Astrocyte of the spinal cord (primary cell): ENCODE data around the gene DKK2.

ENCODE experiments used
- DNase-seq: peaks from one replicate; pipeline ENCODE4 v3.0.0; 2011; ENCODE audit warnings: low read depth, low spot score
- H3K4me3 ChIP-seq: 2 replicates; pipeline ENCODE4 v1.5.1; 2011; ENCODE audit warnings: low read depth, mild to moderate bottlenecking, low read length, moderate library complexity
- CTCF ChIP-seq: IDR thresholded peaks from 2 replicates; pipeline ENCODE4 v1.5.1; 2012; ENCODE audit warnings: low read depth, mild to moderate bottlenecking, low read length, inconsistent platforms
- in situ Hi-C: cut with HindIII; loops from 2 replicates; pipeline ENCODE4 v1.10.0; 2017; ENCODE audit warnings: low sequenced_read_pairs

The DKK2 gene

GRCh38 chr4:107035819-107036583, at the start of gene DKK2:
Gene DKK2 (minus strand): TSS chr4:107036313. CDS start chr4:107035591, 722 bp downstream.
- peak; percentile 36 for DNase-seq
- in situ Hi-C loops, result no loop called here
- no peak for TF ChIP-seq CTCF
- H3K4me3 ChIP-seq, result peak within 1 kb of the TSS; percentile 43

- no peak overlapping the region for H3K4me3 ChIP-seq
- DNase-seq, result no peak
- no peak for TF ChIP-seq CTCF
- in situ Hi-C loops, result no loop called here
Measured at GRCh38 chr4:107077192-107077591, 41.1 kb upstream of the DKK2 start.

- no peak for TF ChIP-seq CTCF
- no peak overlapping the region for H3K4me3 ChIP-seq
- in situ Hi-C loops, result no loop called here
- no peak for DNase-seq
Measured at GRCh38 chr4:107072836-107073736, 37.0 kb upstream of the DKK2 start.

GRCh38 chr4:107071108-107071507, 35.0 kb upstream of the DKK2 start:
- no peak for DNase-seq
- TF ChIP-seq CTCF, result no peak
- H3K4me3 ChIP-seq, result no peak overlapping the region
- in situ Hi-C loops, result no loop called here

- in situ Hi-C loops, result no loop called here
- no peak for TF ChIP-seq CTCF
- no peak overlapping the region for H3K4me3 ChIP-seq
- peak; percentile 54 for DNase-seq
Measured at GRCh38 chr4:107069049-107069448, 32.9 kb upstream of the DKK2 start.

GRCh38 chr4:107068116-107068515, 32.0 kb upstream of the DKK2 start:
- in situ Hi-C loops, result no loop called here
- no peak overlapping the region for H3K4me3 ChIP-seq
- DNase-seq, result no peak
- no peak for TF ChIP-seq CTCF
